GM13976 (cell line): ENCODE data around the gene PUS7L.
"Not testable (repeated sequence)": the region's sequence is repeated elsewhere in the genome, so short reads cannot be mapped to it uniquely, and the experiment has no call there.

ENCODE experiments used
- DNase-seq: peaks from one replicate; pipeline ENCODE4 v3.0.0; 2012; ENCODE audit warnings: low spot score
- CTCF ChIP-seq: IDR thresholded peaks from 2 replicates; pipeline ENCODE4 v1.5.1; 2012; ENCODE audit warnings: borderline replicate concordance, mild to moderate bottlenecking; ENCODE audit not compliant: insufficient read depth; ENCODE audit errors: extremely low read depth, missing control alignments, control extremely low read depth
- in situ Hi-C: fragments of 300-500 bp; cut with MboI; formaldehyde crosslinking; loops from one replicate; pipeline ENCODE4 v1.12.0; 2022; ENCODE audit warnings: low sequenced_read_pairs, mixed read lengths, inconsistent platforms; ENCODE audit not compliant: unreplicated experiment

PUS7L gene

DNA sequence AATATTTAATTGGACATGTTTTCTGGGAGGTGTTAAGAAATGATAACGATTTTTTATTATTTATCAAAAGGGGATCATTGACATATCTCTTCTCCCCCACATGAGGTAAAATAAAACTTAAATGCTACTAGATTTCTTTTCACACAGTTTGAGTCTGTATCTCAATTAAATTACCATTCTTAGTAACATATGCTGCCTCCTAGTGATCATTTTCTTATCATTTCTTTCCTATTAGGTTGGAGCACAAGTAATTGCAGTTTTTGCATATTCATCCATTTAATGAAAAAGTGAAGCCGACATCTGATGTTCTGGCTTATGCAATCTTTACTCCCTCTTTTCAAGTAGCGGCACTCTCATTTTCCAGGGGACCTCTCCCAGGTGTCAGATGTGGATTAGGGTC is 24.9 kb downstream of the PUS7L start:
- DNase-seq = no peak
- in situ Hi-C loops = no loop called here
- no peak for TF ChIP-seq CTCF

DNA sequence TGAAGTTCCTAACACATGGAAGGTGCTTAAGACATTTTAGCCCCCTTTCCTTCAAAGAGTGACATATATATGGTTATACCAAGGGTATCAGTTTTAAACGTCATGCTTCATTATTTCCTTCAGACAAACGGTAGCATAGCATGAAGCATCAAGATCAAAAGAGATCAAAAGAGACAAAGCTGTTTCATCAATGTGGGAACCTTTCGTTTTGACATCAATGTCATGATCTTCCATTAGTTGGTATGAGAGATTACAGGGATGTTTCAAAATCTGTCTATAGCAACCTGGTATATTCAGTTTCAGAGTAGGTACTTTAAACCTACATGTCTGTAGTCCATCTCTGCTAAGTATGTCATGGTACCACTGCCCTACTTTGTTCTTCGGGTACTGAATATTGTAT is 28.3 kb downstream of the PUS7L start:
- no peak for DNase-seq
- in situ Hi-C loops = no loop called here
- TF ChIP-seq CTCF = no peak

GRCh38 chr12:43728698-43729097 is 29.9 kb downstream of the PUS7L start:
- no peak for DNase-seq
- in situ Hi-C loops = no loop called here
- no peak for TF ChIP-seq CTCF

DNA sequence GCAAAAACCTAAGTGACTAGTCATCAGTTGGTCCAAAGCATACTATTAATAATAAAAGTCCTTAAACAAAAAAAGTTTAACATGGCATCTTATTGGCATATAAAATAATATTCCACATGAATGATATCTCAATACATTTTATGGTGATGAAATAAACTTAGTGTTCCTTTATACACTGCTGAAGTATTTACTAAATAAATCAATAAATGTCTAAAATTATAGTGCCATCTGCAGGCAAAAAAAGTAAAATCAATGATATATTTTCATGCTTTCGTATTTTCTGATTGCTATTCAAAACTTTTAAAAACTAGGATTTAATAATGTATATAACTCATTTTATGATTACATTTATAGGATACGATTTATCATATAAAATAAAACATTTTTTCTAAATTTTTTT is 30.5 kb downstream of the PUS7L start:
- no peak for DNase-seq
- no peak for TF ChIP-seq CTCF
- in situ Hi-C loops = no loop called here

- DNase-seq = no peak
- no peak for TF ChIP-seq CTCF
- in situ Hi-C loops = no loop called here
Observed at GRCh38 chr12:43723134-43723533, 35.5 kb downstream of the PUS7L start.

DNA sequence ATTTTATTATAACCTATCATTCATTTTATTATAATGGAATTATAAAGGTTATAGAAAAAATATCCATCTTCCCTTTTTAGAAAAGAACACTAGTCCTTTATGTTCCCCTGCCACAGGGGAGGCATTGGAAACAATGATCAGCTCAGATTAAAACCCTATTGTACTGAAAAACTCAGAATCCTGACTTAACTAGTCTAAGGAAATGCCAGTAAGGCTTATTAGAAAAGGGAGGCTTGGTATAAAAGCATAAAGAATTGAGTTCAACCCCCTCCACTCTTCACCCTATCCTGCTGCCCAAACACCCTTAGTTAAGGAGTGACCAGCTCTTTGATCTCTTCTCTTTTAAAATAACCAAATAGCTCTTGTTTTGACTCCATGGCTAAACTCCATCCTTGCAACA is 36.0 kb downstream of the PUS7L start:
- in situ Hi-C loops = no loop called here
- DNase-seq = no peak
- TF ChIP-seq CTCF = no peak

GRCh38 chr12:43711348-43711747 is 47.2 kb downstream of the PUS7L start:
- in situ Hi-C loops = no loop called here
- DNase-seq = no peak

DNA sequence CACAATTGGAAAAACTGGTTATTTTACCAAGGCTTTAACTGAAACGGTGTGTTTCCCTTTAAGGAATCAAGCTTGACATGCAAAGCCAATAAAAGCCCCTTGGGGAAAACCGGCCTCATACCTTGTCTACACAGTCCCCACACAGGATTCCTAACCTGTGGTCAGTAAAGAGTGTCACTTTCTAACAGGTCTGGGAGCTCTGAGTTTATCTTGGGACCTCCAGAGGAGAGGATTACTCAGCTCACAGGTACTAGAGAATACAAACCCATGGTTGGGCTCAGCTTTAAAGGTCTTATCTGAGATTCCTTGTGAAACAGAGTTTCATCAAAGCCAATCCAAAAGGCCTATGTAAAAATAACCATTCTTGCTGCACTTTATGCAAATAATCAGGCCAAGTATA is 54.8 kb downstream of the PUS7L start:
- DNase-seq, in situ Hi-C loops: not testable (repeated sequence)

More at GRCh38 chr12:43711348-43711747, 47.2 kb downstream of the PUS7L start:
- no peak for TF ChIP-seq CTCF

GRCh38 chr12:43701194-43701593 is 57.4 kb downstream of the PUS7L start:
- in situ Hi-C loops, DNase-seq: not testable (repeated sequence)
